ENCODE results near the gene MALRD1.
"Not testable (repeated sequence)": the region's sequence is repeated elsewhere in the genome, so short reads cannot be mapped to it uniquely, and the experiment has no call there.

Gene MALRD1

DNA sequence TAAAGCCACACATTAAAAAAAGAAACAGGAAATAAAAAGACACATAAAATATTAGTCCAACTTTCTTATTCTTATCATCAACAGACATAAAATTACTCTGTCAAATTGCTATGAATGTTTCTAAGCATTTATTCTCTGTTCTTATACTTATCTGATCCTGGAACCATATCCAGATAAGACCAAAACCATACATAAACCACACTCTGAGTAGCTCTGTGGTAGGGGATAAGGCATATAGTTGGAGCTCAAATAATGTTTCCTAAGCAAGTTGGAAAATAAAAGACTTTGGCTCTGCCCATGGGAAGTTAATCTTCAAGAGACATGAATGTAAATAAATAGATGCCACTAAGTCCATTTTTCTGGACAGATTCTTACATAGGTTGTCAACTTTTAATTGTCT lies 664.6 kb downstream of the MALRD1 start:
- DNase-seq (ENCODE audit: low spot score), result no peak

DNA sequence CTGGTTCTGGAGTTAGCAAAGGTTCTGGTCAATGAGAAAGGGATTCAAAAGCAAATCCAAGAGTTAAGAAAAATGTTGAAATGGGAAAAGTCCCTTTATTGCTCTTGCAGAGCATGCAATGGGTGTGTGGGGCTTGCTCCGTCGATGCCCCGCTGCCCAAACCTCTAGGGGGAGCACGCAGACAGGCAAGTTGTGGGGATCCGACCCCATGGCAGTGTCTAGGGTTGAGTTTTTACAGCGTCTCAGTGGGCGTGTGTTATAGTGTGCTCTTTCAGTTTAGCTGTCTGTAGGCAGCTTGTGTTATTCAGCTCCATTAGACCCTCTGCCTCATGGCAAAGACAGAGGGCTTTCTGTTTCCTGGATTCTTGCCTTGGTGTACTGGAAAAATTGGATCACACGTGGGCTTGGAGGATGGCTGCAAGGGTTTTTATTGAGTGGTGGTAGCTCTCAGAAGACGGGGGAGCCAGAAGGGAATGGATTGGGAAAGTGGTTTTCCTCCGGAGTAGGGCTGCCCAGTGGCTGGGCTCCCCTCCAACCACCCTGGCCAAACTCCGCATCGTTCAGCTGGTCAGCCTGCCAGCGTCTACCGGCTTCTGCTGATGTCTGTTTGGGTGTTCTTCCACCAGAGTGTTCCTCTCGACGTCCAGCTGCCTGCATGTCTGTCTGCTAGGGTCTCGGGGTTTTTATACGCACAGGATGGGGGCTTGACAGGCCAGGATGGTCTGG lies 665.4 kb downstream of the MALRD1 start:
- DNase-seq (ENCODE audit: low spot score), result peak; percentile 39

DNA sequence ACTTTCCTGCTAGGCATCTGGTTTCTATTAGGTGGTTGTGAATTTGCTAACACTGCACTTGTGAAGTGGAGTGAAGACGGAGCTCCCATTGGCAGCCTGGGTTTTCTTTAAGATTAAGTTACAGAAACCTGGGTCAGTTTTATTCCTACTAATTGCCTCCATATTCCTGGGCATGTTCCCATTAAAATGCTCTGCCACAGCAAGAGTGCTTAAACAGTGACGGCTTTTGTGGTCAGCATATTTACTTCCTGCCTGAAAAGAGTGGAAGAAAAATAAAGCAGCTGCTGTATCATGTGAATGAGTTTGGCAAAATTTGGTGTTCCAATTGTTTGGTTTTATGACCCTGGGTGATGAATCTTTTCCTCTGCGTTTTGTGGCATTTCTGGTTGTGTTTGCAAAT lies 670.7 kb downstream of the MALRD1 start:
- peak; percentile 20 for DNase-seq (ENCODE audit: low spot score)

DNA sequence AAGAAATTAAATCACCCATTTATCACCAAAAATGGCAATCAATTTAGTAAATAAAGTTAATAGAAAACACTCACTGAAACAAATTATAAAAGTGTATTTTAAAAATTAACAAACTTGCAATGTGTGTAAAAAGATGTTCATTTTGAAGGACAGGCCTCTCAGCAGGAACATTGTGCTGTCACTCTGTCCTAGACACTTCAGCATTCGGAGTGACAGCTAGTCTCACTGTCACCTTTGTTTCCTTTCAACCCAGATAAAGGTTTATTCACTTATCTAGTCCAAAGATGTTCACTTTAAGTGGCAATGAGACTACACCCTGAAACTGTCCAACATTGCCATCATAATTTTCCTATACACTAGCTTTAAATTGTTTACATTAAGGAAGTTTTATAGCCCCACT lies 675.7 kb downstream of the MALRD1 start:
- DNase-seq (ENCODE audit: low spot score), result no peak

DNA sequence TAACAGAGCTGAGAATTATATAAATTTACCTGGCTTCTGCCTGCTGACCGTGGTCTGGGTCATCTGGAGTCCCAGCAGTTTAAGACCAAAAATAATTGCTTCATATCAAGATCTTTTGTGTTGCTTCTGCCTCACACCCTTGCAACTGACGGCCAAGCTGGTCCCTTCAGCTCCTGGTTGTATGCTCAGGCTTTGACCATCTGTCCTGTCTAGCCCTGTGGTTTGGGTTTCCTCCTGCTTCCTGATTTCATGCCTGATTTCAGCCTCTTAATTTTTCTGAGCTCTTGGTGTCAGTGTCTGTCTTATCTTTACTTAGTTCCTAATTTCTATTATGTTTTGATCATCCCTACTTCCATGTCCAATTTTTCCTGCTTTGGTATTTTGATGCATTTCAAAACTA lies 679.8 kb downstream of the MALRD1 start:
- DNase-seq (ENCODE audit: low spot score), result no peak

DNA sequence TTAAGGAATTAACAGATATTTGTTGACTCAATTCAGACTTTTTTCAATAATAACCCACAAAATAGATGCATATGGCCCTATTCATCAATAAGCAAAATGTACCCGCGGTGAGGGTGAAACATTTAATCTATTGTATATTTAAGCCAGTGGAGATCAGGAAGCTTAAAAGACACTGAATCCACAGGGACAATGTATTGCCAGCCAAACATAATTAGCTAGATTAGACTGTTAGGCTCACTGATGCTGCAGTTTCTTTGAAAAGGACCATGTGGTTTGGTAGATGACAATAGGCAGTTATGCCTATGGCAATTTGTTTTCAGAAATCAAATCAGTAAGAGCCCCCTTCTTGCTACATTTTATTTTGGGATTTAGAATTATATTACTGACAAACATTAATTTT lies 680.4 kb downstream of the MALRD1 start:
- DNase-seq (ENCODE audit: low spot score), result no peak

DNA sequence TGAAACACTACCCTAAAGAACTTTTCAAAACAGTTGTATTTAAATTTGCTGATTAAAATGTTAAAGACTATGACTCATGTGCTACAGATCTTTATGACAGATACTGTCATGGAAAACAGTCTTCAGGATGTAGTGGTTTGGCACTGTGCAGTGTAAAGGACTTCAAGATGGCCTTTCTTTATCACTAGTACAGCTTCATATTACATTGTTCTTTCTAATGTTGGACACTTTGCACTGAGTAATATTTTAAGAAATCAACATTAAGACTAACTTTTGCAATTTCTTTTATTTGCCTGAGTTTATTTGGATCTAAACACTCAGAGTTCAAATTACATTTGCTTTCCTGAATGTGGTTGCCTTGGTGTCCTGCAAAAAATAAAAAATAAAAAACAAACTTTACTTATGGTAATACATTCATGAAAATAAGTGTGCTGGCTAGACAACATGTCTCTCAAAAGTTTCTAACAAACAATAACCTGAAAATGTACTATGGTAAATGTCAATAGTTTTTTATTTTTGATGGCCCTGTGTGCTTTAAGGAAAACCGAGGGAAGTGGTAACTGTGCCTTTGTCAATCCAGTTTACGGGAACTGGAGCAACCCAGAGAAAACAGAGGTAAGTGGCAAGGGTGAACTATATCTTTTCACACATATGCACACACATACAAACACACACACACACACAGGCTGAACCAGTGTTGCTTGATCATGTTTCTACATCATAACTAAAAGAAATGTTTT lies 681.7 kb downstream of the MALRD1 start:
- no peak for DNase-seq (ENCODE audit: low spot score)

DNA sequence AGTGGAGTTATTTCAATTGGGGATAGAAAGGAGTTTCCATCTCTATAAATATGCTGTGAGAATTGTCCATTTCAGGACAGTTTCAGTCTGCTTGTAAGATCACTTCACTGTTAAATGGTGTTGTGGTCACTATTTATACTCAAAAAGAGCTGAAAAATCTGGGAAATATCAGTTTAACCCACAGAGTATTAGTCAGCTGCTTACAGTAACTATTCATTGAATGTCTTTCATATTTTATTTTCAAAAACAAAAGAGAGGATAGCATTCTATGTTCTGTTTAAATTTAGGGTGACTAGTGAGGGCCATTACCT lies 682.3 kb downstream of the MALRD1 start:
- no peak for DNase-seq (ENCODE audit: low spot score)

DNA sequence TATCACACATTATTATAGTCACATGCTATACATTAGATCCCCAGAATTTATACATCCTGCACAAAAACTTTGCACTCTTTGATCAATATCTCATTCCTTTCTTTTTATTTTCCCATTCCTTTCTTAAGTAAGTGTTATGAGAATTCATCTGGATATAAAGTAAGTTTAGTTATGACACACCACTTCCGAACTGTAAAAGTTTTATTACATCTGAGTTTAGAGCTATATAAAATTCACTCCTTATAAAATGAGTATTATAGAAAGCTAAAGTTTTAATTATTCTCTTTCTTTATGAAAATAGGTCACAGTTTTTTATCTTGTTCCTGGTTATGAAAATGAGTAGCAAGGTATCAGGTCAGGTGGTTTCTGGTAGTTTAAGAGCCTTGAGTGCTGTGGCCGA lies 683.0 kb downstream of the MALRD1 start:
- DNase-seq (ENCODE audit: low spot score), result no peak

DNA sequence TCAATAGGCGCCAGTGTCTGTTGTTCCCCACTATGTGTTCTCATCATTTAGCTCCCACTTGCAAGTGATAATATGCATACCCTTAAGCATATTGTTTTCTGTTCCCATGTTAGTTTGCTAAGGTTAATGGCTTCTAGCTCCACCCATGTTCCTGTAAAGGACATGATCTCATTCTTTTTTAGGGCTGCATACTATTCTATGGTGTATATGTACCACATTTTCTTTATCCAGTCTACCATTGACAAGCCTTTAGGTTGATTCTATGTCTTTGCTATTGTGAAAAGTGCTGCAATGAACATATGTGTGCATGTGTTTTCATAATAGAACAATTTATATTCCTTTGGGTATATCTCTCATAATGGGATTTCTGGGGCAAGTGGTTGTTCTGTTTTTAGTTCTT lies 689.8 kb downstream of the MALRD1 start:
- DNase-seq (ENCODE audit: low spot score), result no peak

DNA sequence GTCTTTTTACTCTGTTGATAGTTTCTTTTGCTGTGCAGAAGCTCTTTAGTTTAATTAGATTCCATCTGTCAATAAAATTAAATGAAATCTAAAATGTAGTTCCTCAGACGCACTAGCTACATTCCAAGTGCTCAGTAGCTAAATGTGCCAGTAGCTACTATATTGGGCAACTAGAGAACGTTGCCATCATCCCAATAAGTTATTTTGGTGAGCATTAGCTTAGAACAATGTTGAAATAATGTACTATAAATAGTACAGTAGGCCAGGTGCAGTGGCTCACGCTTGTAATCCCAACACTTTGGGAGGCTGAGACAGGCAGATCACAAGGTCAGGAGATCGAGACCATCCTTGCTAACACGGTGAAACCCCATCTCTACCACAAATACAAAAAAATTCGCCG lies 690.6 kb downstream of the MALRD1 start:
- not testable (repeated sequence) for DNase-seq (ENCODE audit: low spot score)

DNA sequence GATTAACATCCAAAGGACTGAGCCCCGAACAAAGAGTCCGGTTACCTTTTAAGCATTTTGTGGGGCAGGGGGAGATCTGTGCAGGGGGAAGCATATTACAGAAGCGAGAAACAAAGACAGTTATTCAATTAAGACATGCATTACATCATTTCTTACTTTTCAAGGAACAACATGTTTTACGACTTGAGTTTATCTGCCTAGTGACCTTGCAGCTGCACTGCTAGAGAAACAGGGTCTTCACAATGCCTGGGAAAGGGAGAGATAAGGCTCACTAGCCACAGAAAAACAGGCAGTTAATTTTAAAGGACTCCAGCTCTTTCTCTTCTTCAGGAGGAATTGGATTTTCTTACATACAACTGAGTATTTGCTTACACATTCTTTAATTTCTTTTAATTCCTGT lies 693.5 kb downstream of the MALRD1 start:
- DNase-seq (ENCODE audit: low spot score), result not testable (repeated sequence)

DNA sequence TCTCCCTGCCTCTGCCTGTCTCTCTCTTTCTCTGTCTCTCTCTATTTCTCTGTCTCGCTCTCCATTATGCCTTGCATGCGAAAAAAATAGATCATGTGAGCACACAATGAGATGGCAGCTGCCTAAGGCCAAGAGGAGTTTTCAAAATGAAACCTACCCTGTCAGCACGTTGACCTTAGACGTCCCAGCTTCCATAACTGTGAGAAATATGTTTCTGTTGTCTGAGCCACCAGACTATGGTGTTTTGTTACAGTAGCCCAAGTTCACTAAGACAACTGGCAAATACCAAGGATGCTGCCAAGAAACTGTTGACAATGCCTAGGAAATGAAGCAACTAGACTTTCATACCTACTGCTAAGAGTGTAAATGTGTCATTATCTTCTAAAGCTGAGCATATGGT lies 697.1 kb downstream of the MALRD1 start:
- no peak for DNase-seq (ENCODE audit: low spot score)

DNA sequence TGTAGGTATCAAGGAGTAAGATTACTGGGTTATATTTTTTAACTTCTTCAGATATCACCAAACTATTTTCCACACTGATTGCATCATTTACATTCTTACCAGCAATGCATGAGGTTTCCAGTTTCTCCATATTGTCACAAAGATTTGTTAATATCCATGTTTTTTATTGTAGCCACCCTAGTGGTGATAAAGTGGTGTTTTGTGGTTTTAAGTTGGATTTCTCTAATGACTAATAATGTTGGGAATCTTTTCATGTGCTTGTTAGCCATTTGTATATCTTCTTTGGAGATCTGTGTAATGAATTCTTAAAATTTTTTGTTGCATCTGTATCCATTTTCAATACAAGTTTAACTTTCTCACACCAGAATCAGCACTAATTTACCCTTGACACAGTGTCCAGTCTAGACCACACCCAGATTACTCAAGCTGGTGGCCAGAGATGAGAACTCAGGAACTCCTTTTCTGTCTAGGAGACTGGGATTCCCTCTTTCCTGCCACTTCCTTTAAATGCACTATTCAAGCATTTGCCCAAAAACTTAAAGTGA lies 700.7 kb downstream of the MALRD1 start:
- DNase-seq (ENCODE audit: low spot score), result no peak

DNA sequence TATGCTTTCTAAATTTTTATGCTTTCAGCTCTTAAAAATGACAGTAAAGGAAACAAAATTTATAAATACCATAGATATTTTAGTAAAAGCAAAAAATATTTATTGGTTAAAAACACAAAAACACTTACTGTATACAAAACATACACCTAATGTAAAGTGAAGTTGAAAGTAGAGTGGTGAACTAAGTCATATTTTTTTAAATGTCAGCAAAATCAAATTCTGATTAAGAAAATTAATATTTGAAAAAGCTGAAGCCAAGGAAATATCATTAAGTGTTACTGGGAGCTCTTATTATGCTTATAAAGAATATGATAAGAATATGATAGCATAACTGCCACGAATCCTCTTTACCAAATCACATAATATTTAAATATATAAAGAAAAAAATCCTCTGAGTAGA lies 702.4 kb downstream of the MALRD1 start:
- no peak for DNase-seq (ENCODE audit: low spot score)

DNA sequence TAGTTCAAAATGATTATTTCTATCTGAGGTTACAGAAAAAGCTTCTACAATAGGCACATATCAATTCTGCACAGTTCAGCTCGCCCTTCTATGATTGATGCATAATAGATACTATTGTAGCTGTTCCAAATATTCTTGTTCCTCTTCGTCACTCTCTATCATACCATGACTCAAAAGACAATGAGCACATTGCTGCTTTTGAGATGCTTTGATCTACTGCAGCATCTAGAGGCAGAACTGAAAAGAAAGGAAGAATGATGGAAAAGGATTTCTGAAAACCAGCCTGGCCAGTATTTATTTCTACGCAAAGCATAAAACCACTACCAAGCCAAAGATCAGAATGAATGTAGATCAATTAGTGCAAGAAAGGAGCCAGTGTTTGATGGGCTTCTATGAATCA lies 708.3 kb downstream of the MALRD1 start:
- peak; percentile 43 for DNase-seq (ENCODE audit: low spot score)

DNA sequence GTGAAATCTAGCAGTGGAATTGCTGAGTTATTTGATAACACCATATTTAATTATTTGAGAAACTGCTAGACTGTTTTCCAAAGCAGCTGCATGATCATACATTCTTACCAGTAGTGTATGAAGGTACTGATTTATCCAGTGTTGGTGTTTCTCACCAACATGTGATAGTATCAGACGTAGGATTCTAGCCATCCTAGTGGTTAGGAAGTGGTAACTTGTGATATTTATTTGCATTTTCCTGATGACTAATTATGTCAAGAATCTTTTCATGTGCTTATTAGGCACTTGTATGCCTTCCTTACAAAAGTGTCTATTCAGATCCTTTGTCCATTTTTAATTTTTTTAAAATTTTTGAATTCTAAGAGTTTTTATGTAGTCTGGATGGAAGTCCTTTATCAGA lies 713.4 kb downstream of the MALRD1 start:
- no peak for DNase-seq (ENCODE audit: low spot score)

DNA sequence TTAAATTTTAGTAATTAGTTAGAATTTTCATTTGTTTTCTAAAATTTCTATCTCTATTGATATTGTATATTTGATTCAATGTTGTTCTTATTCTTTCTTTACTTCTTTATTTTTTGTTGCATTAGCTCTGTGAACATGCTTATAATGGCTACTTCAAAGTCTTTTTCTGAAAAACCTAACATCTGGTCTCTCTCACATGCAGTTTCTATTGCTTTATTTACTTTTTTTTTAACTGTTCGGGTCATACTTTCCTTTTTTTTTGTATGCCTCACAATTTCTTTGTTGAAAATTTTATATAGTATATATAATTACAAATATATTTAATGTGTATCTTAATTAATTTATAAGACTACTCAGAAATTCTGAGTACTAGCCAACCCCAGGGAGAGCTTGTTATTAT lies 715.5 kb downstream of the MALRD1 start:
- DNase-seq (ENCODE audit: low spot score), result no peak

DNA sequence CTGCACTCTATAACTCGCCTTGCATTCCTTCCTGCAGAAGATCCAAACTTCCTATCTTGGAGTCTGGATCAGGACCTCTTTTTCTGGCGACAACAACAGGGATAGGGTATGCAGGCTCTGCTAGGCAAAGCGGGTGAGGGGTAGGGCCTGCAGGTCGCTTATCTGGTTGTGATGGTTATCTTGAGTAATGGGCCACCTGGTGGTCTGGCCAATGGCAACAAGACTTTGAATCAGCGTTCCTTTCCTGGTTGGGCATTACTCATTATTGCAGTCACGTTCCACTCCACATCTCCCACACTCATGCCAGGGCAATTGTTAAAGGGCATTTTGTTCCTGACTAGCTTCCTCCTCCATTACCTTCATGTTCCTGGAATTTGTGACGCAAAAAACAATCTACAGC lies 719.3 kb downstream of the MALRD1 start:
- no peak for DNase-seq (ENCODE audit: low spot score)

DNA sequence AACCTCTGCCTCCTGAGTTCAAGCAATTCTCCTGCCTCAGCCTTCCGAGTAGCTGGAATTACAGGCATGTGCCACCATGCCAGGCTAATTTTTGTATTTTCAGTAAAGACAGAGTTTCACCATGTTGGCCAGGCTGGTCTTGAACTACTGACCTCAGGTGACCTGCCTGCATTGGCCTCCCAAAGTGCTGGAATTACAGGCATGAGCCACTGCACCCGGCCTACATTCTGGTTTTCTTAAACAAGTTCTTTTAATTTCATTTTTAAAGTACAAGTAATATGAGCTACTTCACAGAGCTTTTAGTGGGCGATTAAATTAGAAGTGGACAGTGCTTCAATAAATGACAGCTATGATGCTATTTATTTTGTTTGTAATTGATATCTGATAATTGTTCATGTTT lies 721.2 kb downstream of the MALRD1 start:
- DNase-seq (ENCODE audit: low spot score), result not testable (repeated sequence)

DNA sequence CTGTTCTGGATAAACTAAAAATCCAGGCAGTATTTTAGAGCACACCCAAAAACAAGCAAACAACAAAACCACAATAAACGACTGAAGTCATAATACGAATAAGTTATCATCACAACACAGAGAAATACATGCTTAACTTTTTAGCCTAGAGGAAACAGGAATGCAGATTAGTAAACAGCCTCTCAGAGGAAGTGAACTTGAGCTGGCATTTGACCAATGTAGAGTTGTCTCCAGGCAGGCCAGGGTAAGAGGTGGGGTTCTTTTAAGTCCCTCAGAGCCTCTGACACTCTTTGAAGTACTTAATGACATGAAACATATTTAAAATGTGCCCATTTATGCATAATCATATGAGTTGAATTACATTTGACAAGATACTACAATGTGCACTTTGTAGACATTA lies 724.4 kb downstream of the MALRD1 start:
- DNase-seq (ENCODE audit: low spot score), result no peak

DNA sequence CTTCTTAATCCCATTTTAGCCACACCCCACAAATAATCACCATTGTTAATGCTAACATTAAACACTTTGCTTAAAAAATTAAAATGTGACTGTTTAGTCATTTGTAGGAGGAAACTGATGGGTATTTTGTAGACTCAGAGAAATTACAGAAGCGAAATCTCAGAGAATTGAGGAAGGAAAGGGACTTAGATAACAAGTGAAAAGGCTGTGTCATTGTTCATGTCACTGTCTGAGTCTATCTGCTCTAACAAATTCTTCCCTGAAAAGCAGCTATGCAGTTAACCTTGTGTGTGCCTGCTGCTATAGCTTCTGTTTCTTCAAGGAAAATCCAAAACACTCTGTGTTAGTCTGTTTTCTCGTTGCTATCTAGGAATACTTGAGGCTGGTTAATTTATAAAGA lies 726.7 kb downstream of the MALRD1 start:
- peak; percentile 31 for DNase-seq (ENCODE audit: low spot score)

DNA sequence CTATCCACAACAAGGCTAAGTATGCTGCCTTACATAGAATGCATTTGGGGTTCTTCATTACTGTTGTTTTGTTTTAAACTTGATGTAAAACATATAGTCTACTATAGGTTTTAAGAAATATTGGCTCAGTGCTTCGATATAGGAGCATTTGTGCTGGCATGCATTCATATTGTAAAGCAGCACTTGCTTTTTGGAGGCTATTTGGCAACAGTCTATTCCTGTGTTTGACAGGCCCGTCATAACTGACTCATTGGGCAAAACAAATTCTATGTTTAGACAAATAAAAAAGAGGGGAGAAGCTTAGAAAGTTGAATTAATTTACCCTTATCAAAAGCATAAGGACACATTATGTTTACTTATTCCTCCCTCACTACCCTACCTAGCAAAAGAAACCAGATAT lies 729.2 kb downstream of the MALRD1 start:
- DNase-seq (ENCODE audit: low spot score), result no peak

DNA sequence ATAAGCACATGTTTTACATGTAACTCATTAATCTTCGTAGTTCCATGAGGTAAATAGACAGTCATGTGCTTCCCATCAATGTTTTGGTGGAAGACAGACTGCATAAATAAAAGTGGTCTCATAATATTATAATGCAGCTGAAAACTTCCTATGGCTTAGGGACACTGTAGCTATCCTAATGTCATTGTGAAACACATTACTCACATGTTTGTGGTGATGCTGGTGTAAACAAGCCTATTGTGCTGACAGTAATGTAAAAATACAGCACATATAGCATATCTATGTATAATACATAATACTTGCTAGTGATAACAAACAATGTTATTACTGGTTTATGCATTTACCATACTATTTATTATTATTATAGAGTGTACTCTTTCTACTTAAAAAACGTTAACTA lies 730.4 kb downstream of the MALRD1 start:
- DNase-seq (ENCODE audit: low spot score), result no peak

Measured in globus pallidus (tissue), 1 donor.